Astrocyte (in vitro differentiated cells and primary cell): ENCODE data around the gene CAMK2D.

Experiments
- EZH2 ChIP-seq: IDR thresholded peaks from 2 replicates; pipeline ENCODE4 v1.6.1; 2012; ENCODE audit warnings: mild to moderate bottlenecking, low read length, inconsistent platforms; ENCODE audit not compliant: insufficient read depth
- TF ChIP-seq, protein P1 (sequence below): IDR thresholded peaks from 2 replicates; pipeline ENCODE4 v1.5.1; 2011; ENCODE audit warnings: low read depth, mild to moderate bottlenecking, inconsistent platforms, low read length, moderate library complexity; ENCODE audit not compliant: insufficient read depth

DNA sequence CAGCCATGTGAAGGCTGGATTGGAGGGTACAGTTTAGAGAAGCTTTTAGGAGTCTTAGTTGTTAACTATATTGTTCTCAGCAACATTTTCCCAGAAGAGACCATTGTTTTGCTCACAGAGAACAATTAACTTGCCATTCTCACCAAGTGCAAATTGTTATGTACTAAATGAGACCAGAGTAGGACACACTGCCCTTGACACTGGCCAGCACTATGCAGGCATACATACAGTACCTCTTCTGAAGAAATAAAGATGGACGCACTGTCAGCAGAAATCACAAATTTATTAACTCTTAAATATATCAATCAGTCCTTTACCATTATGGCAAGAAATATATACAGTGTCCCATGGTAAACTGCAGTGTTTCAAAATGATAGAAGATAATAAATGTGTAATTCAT is 309.4 kb downstream of the CAMK2D start:
- TF ChIP-seq, protein P1, sequence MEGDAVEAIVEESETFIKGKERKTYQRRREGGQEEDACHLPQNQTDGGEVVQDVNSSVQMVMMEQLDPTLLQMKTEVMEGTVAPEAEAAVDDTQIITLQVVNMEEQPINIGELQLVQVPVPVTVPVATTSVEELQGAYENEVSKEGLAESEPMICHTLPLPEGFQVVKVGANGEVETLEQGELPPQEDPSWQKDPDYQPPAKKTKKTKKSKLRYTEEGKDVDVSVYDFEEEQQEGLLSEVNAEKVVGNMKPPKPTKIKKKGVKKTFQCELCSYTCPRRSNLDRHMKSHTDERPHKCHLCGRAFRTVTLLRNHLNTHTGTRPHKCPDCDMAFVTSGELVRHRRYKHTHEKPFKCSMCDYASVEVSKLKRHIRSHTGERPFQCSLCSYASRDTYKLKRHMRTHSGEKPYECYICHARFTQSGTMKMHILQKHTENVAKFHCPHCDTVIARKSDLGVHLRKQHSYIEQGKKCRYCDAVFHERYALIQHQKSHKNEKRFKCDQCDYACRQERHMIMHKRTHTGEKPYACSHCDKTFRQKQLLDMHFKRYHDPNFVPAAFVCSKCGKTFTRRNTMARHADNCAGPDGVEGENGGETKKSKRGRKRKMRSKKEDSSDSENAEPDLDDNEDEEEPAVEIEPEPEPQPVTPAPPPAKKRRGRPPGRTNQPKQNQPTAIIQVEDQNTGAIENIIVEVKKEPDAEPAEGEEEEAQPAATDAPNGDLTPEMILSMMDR = no peak
- TF ChIP-seq EZH2 = no peak
